ENCODE results near the gene ARHGEF17. TPM values are rescaled to one million over a fixed set of nuclear protein-coding genes. Genes with fewer than 3 reads are reported as not detected.

Gene ARHGEF17
- total RNA-seq, 1 donor from 2014 or later = 56.5 TPM

DNA sequence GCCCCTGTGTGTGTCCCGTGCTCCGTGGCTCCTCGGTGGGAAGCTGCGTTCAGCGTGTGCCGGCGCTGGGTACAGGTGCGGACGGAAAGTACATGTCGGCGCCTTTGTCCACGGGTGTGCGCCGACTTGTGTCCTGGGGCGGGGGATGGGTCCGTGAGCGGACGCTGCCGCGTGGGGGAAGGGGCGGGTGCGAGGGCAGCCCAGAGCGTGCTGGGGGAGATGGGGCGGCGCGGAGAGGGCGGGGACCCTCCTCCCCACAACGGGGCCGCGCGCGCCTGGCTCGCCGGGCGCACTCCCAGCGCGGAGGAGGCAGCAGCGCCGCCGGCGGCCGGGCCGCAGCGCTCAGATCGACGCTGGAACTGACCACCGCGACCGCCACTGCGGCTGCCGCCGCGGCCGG is 34.6 kb downstream of the ARHGEF17 start:
- Histone ChIP-seq H3K36me3 (peaks cover 10% of the 10 kb centered on the region), H3K4me3 (peak overlapping the region; percentile 19), H3K9me3 (no peaks in the 10 kb centered on the region), H3K4me1 (peaks cover 8% of the 10 kb centered on the region), H3K27ac (no peak overlapping the region), H3K27me3 (ENCODE audit: low read depth) (no peaks in the 10 kb centered on the region)
- intact Hi-C loops (cut with DNase I) = no loop called here
- TF ChIP-seq, protein P1, sequence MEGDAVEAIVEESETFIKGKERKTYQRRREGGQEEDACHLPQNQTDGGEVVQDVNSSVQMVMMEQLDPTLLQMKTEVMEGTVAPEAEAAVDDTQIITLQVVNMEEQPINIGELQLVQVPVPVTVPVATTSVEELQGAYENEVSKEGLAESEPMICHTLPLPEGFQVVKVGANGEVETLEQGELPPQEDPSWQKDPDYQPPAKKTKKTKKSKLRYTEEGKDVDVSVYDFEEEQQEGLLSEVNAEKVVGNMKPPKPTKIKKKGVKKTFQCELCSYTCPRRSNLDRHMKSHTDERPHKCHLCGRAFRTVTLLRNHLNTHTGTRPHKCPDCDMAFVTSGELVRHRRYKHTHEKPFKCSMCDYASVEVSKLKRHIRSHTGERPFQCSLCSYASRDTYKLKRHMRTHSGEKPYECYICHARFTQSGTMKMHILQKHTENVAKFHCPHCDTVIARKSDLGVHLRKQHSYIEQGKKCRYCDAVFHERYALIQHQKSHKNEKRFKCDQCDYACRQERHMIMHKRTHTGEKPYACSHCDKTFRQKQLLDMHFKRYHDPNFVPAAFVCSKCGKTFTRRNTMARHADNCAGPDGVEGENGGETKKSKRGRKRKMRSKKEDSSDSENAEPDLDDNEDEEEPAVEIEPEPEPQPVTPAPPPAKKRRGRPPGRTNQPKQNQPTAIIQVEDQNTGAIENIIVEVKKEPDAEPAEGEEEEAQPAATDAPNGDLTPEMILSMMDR (IDR thresholded peaks at IDR 0.05) = no peak
- peak; percentile 7 to 32 for ATAC-seq
- DNase-seq = no peak

DNA sequence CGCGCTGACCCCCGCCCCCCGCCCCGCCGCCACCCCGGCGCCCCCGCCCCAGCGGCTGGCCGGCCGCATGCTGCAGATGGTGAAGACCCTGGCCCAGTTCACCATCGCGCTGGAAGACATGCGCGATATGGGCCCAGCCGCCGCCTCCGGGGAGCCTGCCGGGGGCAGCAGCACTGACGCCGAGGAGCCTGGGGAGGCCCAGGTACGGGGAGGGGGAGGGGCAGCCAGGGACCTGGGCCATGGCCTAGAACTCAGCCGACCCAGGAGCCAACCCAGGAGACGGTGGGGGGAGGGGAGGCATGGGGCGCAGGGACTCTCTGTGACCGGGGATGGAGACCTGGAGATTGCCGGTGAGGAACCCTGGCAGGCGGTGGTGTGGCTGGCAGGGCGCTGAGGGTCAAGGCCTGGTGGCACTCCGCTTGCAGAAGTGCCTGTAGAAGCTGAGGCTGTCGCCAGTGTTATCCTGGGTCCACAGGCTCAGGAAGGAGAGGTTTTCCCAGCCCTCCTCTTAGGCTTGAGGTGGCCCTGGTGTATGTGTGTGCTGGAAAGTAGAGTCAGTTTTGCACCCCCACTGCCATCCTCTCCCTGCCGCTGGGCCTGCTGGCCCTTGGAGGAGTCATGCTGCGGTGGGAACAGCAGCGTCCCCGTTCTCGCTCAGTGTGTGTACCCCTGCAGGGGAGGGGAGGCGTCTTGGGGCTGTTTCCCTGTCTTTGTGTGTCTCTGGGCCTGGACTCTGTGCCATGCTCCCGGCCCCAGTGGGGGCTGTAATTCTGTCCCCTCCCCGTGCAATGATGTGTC is 35.2 kb downstream of the ARHGEF17 start:
- TF ChIP-seq, protein P1 (IDR thresholded peaks at IDR 0.05) = no peak
- H3K4me3 ChIP-seq = no peak overlapping the region
- intact Hi-C loops (cut with DNase I) = no loop called here
- no peak for ATAC-seq
- peaks cover 8% of the 10 kb centered on the region for H3K4me1 ChIP-seq
- H3K27me3 ChIP-seq (ENCODE audit: low read depth) = no peaks in the 10 kb centered on the region
- DNase-seq = no peak
- H3K9me3 ChIP-seq = no peaks in the 10 kb centered on the region
- H3K27ac ChIP-seq = no peak overlapping the region
- peaks cover 16% of the 10 kb centered on the region for H3K36me3 ChIP-seq

DNA sequence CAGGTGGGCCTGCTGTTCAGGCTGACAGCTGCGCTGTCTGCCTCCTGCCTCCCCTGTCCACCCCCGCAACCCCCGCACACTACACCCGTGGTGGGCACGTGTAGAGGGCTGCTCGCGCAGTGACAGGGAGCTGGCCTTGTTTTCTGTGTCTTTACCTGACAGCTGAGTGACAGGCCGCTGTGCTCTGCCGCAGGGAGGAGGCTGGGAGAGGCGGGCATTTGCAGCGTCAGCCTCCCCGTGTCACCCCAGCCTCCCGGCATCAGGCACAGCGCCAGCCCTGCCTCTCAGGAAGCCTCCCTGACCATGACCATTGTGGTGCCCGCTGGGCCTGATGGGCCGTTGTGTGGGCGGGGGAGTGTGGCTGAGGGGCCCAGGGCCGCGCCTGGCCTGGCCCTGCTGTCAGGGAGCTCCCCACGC is 36.1 kb downstream of the ARHGEF17 start:
- TF ChIP-seq, protein P1 (IDR thresholded peaks at IDR 0.05) = no peak
- H3K36me3 ChIP-seq = peaks cover 24% of the 10 kb centered on the region
- no peaks in the 10 kb centered on the region for H3K9me3 ChIP-seq
- H3K27me3 ChIP-seq (ENCODE audit: low read depth) = no peaks in the 10 kb centered on the region
- DNase-seq (no peak), ATAC-seq (no peak)
- peaks cover 8% of the 10 kb centered on the region for H3K4me1 ChIP-seq
- no peak overlapping the region for H3K4me3 ChIP-seq
- H3K27ac ChIP-seq = no peak overlapping the region
- intact Hi-C loops (cut with DNase I) = no loop called here

DNA sequence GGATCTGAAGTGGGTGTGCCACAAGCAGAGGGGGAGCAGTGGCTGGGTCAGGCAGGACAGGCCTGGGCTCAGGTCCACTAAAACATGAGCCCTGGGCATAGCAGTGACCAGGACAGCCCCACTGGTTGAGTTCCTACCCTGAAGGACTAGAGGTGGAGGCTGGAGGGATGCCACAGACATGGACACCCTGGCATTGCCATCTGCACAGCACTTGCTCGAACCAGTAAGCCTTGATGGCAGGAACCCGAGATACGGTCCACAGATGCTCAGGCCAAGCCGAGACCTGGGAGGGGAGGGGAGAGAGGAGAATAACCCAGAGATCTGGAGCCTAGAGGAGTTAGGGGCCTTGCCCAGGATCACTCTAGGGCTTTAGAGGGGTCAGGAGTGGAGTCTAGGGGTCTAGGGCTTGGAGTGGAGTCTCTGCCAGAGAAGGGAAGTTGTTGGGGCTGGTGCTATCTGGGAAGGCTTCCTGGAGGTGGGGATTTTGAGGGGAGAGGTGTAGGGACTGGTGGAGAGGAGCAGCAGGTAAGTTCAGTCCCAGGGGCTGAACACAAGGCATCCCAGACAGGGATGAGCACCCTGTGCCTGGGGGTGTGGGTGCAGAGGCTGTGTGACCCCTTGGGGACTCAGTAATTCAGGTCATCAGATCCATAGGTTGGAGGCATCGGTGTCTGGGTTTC is 37.5 kb downstream of the ARHGEF17 start:
- TF ChIP-seq, protein P1 (IDR thresholded peaks at IDR 0.05) = no peak
- no peak overlapping the region for H3K27ac ChIP-seq
- H3K4me1 ChIP-seq = peaks cover 11% of the 10 kb centered on the region
- no peaks in the 10 kb centered on the region for H3K9me3 ChIP-seq
- ATAC-seq (no peak), DNase-seq (no peak)
- H3K4me3 ChIP-seq = no peak overlapping the region
- intact Hi-C loops (cut with DNase I) = no loop called here
- no peaks in the 10 kb centered on the region for H3K27me3 ChIP-seq (ENCODE audit: low read depth)
- peaks cover 27% of the 10 kb centered on the region for H3K36me3 ChIP-seq

DNA sequence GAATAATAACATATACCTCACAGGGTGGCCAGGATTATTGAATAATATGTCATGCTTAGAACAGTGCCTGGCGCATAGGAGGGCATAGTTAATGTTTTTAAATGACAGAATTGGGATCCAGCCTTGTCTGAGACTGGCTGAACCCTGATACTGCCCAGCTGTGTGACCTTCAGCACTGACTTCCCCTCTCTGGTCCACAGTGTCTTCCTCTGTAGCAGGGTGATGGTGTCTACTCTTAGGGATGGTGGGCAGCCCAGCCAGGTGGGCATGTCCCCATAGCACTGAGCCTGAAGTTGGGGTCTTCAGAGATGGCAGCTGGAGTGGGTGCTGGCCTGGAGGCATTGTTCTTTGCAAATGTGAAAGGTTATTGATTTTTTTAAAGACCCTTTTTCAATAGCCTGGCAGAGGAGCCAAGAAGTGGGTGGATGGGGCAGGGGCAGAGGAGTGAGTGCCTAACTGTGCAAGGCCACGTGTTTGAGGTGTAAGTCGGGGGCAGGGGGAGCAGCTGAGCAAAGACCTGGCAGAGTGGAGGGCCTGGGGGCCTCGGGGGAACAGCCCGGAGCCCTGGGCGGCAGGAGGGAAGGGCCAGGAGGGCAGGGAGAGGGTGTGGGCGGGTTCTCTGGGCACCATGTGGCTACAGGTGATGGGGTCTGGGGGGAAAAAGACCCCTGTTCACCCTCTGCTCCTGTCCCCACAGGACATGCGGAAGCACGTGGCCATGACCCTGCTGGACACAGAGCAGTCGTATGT is 38.3 kb downstream of the ARHGEF17 start:
- ATAC-seq (no peak), DNase-seq (no peak)
- TF ChIP-seq, protein P1 (IDR thresholded peaks at IDR 0.05) = no peak
- Histone ChIP-seq H3K36me3 (peaks cover 27% of the 10 kb centered on the region), H3K27me3 (ENCODE audit: low read depth) (no peaks in the 10 kb centered on the region), H3K27ac (no peak overlapping the region), H3K4me1 (peaks cover 18% of the 10 kb centered on the region), H3K4me3 (no peak overlapping the region), H3K9me3 (no peaks in the 10 kb centered on the region)
- intact Hi-C loops (cut with DNase I) = no loop called here
